ENCODE results near the gene ADGRG3.

Gene ADGRG3

GRCh38 chr16:57661936-57662906, 5.9 kb upstream of the ADGRG3 start:
- no peak overlapping the region for H3K27ac ChIP-seq
- TF ChIP-seq ZFX (IDR thresholded peaks at IDR 0.05) (no peak), CTCF (conservative IDR thresholded peaks at IDR 0.05) (no peak)

GRCh38 chr16:57663436-57663835, 4.7 kb upstream of the ADGRG3 start:
- TF ChIP-seq ZFX (IDR thresholded peaks at IDR 0.05), result no peak
- no peak for TF ChIP-seq CTCF (conservative IDR thresholded peaks at IDR 0.05)
- H3K27ac ChIP-seq, result no peak overlapping the region

- TF ChIP-seq ZFX (IDR thresholded peaks at IDR 0.05) (no peak), CTCF (conservative IDR thresholded peaks at IDR 0.05) (no peak)
- H3K27ac ChIP-seq, result no peak overlapping the region
Measured at GRCh38 chr16:57663917-57664661, 4.0 kb upstream of the ADGRG3 start.

GRCh38 chr16:57664662-57665025, 3.5 kb upstream of the ADGRG3 start:
- TF ChIP-seq CTCF (conservative IDR thresholded peaks at IDR 0.05) (no peak), ZFX (IDR thresholded peaks at IDR 0.05) (no peak)
- no peak overlapping the region for H3K27ac ChIP-seq

GRCh38 chr16:57665541-57665940, 2.6 kb upstream of the ADGRG3 start:
- TF ChIP-seq CTCF (conservative IDR thresholded peaks at IDR 0.05) (no peak), ZFX (IDR thresholded peaks at IDR 0.05) (no peak)
- no peak overlapping the region for H3K27ac ChIP-seq

- no peak overlapping the region for H3K27ac ChIP-seq
- TF ChIP-seq CTCF (conservative IDR thresholded peaks at IDR 0.05) (no peak), ZFX (IDR thresholded peaks at IDR 0.05) (no peak)
Measured at GRCh38 chr16:57666353-57667047, 1.6 kb upstream of the ADGRG3 start.
